HepG2 (cell line): ENCODE measurements around the gene M1AP. TPM values are rescaled to one million over a fixed set of nuclear protein-coding genes. Genes with fewer than 3 reads are reported as not detected.

ENCODE experiments used
- ATAC-seq: fragments of 200-7000 bp; cut with Tn5 transposase; 3 replicates; pipeline ENCODE4 v1.9.1; 2020; ENCODE audit warnings: mild to moderate bottlenecking, moderate library complexity
- BruUV-seq: library from RNA; stranded (reverse); fragments of 400-500 nt; replicated peaks from 2 replicates; lab custom pipeline; 2021; lab: Mats Ljungman, UMichigan
- CTCF ChIA-PET: fragments of 300-600 bp; formaldehyde crosslinking; extraction: SDS; loops from one replicate; lab custom pipeline; 2021; ENCODE audit warnings: low total read pairs, inconsistent platforms, low intra/inter-chr PET ratio; lab: Yijun Ruan, JAX
- POLR2A ChIA-PET: fragments of 350-600 bp; sonication (Branson Sonifier 250); formaldehyde crosslinking; loops from one replicate; lab custom pipeline; 2020; ENCODE audit warnings: antibody characterized with exemption, inconsistent platforms; lab: Yijun Ruan, JAX
- DNase-seq: peaks from one replicate; pipeline ENCODE4 v3.0.0-alpha.2; 2015; ENCODE audit warnings: low spot score
- FAIRE-seq: peaks from 3 replicates; lab custom pipeline; 2011; peaks lifted over from hg19 to GRCh38; lab: Jason Lieb, UNC
- H2AFZ ChIP-seq: one replicate; pipeline ENCODE4 v1.6.1; 2011; ENCODE audit warnings: low read length, inconsistent platforms
- H3K27ac ChIP-seq: fragments of 300-600 bp; 3 replicates; pipeline ENCODE4 v1.8.0; 2011; ENCODE audit warnings: mixed run types, mild to moderate bottlenecking, mixed read lengths, low read length, inconsistent platforms; ENCODE audit not compliant: insufficient read depth; ENCODE audit errors: extremely low read length
- H3K27me3 ChIP-seq, 2 experiments: fragments of 200-600 bp in 1 of 2; 2 replicates in 1 of 2; 3 replicates in 1 of 2; pipeline versions ENCODE4 v1.6.0 to v1.8.0; 2011; ENCODE audit warnings: low read length in 2 of 2, mild to moderate bottlenecking in 2 of 2, moderate library complexity in 2 of 2, inconsistent platforms in 1 of 2; ENCODE audit not compliant: insufficient read depth in 2 of 2, control insufficient read depth in 1 of 2
- H3K36me3 ChIP-seq, 2 experiments: fragments of 200-600 bp in 1 of 2; replicated peaks in 1 of 2; 2 replicates in 1 of 2; 3 replicates in 1 of 2; pipeline versions ENCODE4 v1.5.1 to v1.8.0; 2011; ENCODE audit warnings: low read length in 2 of 2, inconsistent platforms in 1 of 2; ENCODE audit not compliant: insufficient read depth in 2 of 2, control insufficient read depth in 1 of 2
- H3K4me1 ChIP-seq: 2 replicates; pipeline ENCODE4 v1.5.1; 2012; ENCODE audit warnings: low read length, inconsistent platforms; ENCODE audit not compliant: insufficient read depth
- H3K4me2 ChIP-seq: 2 replicates; pipeline ENCODE4 v1.6.0; 2011; ENCODE audit warnings: low read depth, low read length, inconsistent platforms
- H3K4me3 ChIP-seq, 3 experiments: fragments of 200-600 bp in 1 of 3; sonication (generic), shearing (Covaris generic) in 1 of 3; replicated peaks in 1 of 3; 2 replicates each; pipeline ENCODE4 v1.5.1; 2011 to 2016; ENCODE audit warnings: low read length in 3 of 3, inconsistent platforms in 2 of 3, low read depth in 2 of 3, mild to moderate bottlenecking in 2 of 3, control low read depth in 1 of 3, mixed read lengths in 1 of 3; ENCODE audit not compliant: insufficient read depth in 1 of 3
- H3K79me2 ChIP-seq: one replicate; pipeline ENCODE4 v1.6.1; 2011; ENCODE audit warnings: low read length, inconsistent platforms; ENCODE audit not compliant: insufficient read depth
- H3K9ac ChIP-seq: 2 replicates; pipeline ENCODE4 v1.6.0; 2011; ENCODE audit warnings: mild to moderate bottlenecking, low read depth, low read length, inconsistent platforms; ENCODE audit not compliant: insufficient read depth
- H3K9me3 ChIP-seq: 2 replicates; pipeline ENCODE4 v1.5.1; 2012; ENCODE audit warnings: mild to moderate bottlenecking, low read length
- H4K20me1 ChIP-seq: 2 replicates; pipeline ENCODE4 v1.6.0; 2011; ENCODE audit warnings: inconsistent platforms, mild to moderate bottlenecking, low read length, moderate library complexity; ENCODE audit not compliant: insufficient read depth
- LCORL ChIP-seq, 2 experiments: fragments of 450-650 bp in 1 of 2; sonication (generic) in 1 of 2; formaldehyde crosslinking in 1 of 2; IDR thresholded peaks; 2 replicates each; pipeline versions ENCODE4 v1.5.0 to v1.6.1; 2017 to 2020; ENCODE audit warnings: antibody characterized with exemption in 1 of 2, missing genetic modification reagents in 1 of 2
- STAG1 ChIP-seq: sonication (generic); formaldehyde crosslinking; IDR thresholded peaks from 2 replicates; pipeline ENCODE4 v1.4.0; 2020; ENCODE audit warnings: missing genetic modification reagents
- ZMYM4 ChIP-seq: sonication (generic); formaldehyde crosslinking; IDR thresholded peaks from 2 replicates; pipeline ENCODE4 v1.8.1; 2023; ENCODE audit warnings: mild to moderate bottlenecking, missing genetic modification reagents
- WGBS: methylation state at CpG from one replicate; pipeline ENCODE4 v1.1.6; 2017; ENCODE audit warnings: low lambda C conversion rate; 5-methylcytosine and 5-hydroxymethylcytosine counted together
- in situ Hi-C: cut with HindIII; loops from 2 replicates; pipeline ENCODE4 v1.10.0; 2017; ENCODE audit warnings: low pct_unique_long_range_greater_than_20kb; ENCODE audit not compliant: extremely low pct_ligation_motif_present
- intact Hi-C: fragments of 100-400 bp; cut with micrococcal nuclease; formaldehyde crosslinking; loops from one replicate; pipeline ENCODE4 v1.10.0; 2022; ENCODE audit not compliant: unreplicated experiment
- polyA plus RNA-seq, 8 experiments: library from polyadenylated mRNA; depleted of rRNA in 3 of 8; stranded (reverse) in 7 of 8; unstranded in 1 of 8; fragments of >200 nt; fragmentation: Illumina TruSeq in 4 of 8; extraction: Trizol in 4 of 8; gene quantifications; 2 replicates each; pipeline versions ENCODE4 v1.2.1 to v1.2.3, GENCODE V29; 2011 to 2016; ENCODE audit warnings: low read depth in 4 of 8, missing spikeins in 1 of 8, mixed read lengths in 1 of 8; ENCODE audit not compliant: insufficient read depth in 1 of 8
- total RNA-seq, 5 experiments: library from RNA; depleted of rRNA; stranded (reverse); fragments of >200 nt; fragmentation: Illumina TruSeq; extraction: Trizol; gene quantifications; 2 replicates each; pipeline ENCODE4 v1.2.3, GENCODE V29; 2016; ENCODE audit warnings: low read depth in 1 of 5
- TF ChIP-seq, protein P1 (sequence below): sonication (generic); formaldehyde crosslinking; IDR thresholded peaks from 2 replicates; pipeline ENCODE4 v1.5.0; 2020; ENCODE audit warnings: mild to moderate bottlenecking, missing genetic modification reagents, moderate library complexity
- TF ChIP-seq, protein P2 (sequence below): sonication (generic); formaldehyde crosslinking; conservative IDR thresholded peaks from 2 replicates; pipeline ENCODE4 v1.4.0; 2020; ENCODE audit warnings: missing genetic modification reagents
- TF ChIP-seq, protein P3 (sequence below): sonication (generic); formaldehyde crosslinking; IDR thresholded peaks from 2 replicates; pipeline ENCODE4 v1.8.1; 2023; ENCODE audit warnings: missing genetic modification reagents, inconsistent platforms, borderline replicate concordance

The M1AP gene
- total and polyA plus RNA-seq, 2 of the 13 experiments (the other 11 are each of a cell fraction or from before 2014, with no cell fraction given): not detected

DNA sequence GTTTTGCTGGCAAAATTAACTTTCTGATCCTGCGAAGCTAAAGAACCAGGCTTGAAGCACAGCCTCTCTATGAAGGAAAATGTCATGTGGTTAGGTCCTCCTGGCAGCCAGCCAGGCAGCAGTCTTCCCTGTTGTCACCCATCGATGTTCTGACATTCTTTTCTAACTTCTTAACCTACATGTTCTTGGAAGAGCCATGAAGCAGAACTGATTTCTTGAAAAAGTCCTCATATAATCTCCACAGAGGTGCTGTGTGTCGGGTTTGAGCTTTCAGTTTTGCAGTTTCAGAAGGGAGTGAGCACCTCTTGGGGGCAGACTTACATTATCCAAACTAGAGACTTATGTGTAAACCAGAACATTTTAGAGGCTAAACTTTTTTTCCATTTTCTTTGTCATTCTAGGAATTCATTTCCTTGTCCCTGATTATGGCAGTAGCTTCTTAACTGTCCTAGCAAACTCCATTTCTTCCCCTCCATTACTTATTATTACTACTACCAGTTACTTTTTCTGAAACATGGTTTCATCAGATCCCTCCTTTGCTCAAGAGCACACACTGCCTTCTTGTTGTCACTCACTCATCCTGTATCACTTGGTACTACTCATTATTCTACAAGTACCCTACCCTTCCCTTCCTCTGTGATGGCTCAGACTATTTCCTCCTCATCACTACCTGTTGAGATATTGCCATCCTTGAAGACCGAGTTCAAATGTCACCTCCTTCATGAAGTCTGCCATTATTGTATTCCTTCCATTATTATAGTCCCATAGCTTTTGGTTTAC is 62.5 kb downstream of the M1AP start:
- no peaks in the 10 kb centered on the region for H3K36me3 ChIP-seq
- FAIRE-seq (no peak), DNase-seq (no peak), ATAC-seq (no peak)
- H3K79me2 ChIP-seq: no peaks in the 10 kb centered on the region
- H4K20me1 ChIP-seq: no peaks in the 10 kb centered on the region
- intact Hi-C loops: loop anchor here (2.0 to 5.0 kb wide), 3 partner anchors 79 to 333 kb away; partner anchors contain the start of gene PCGF1
- TF ChIP-seq, protein P1, sequence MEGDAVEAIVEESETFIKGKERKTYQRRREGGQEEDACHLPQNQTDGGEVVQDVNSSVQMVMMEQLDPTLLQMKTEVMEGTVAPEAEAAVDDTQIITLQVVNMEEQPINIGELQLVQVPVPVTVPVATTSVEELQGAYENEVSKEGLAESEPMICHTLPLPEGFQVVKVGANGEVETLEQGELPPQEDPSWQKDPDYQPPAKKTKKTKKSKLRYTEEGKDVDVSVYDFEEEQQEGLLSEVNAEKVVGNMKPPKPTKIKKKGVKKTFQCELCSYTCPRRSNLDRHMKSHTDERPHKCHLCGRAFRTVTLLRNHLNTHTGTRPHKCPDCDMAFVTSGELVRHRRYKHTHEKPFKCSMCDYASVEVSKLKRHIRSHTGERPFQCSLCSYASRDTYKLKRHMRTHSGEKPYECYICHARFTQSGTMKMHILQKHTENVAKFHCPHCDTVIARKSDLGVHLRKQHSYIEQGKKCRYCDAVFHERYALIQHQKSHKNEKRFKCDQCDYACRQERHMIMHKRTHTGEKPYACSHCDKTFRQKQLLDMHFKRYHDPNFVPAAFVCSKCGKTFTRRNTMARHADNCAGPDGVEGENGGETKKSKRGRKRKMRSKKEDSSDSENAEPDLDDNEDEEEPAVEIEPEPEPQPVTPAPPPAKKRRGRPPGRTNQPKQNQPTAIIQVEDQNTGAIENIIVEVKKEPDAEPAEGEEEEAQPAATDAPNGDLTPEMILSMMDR (CRISPR knock-in tag): peak; percentile 25
- TF ChIP-seq LCORL (IDR thresholded peaks at IDR 0.05) (peak; percentile 38; the same call in 1 of the 2 replicates), LCORL (CRISPR knock-in tag; IDR thresholded peaks at IDR 0.05) (no peak), STAG1 (CRISPR knock-in tag) (0 out of 2 replicates have a peak, but pooled peaks have one; percentile 17), ZMYM4 (CRISPR knock-in tag) (no peak)
- TF ChIP-seq, protein P2, sequence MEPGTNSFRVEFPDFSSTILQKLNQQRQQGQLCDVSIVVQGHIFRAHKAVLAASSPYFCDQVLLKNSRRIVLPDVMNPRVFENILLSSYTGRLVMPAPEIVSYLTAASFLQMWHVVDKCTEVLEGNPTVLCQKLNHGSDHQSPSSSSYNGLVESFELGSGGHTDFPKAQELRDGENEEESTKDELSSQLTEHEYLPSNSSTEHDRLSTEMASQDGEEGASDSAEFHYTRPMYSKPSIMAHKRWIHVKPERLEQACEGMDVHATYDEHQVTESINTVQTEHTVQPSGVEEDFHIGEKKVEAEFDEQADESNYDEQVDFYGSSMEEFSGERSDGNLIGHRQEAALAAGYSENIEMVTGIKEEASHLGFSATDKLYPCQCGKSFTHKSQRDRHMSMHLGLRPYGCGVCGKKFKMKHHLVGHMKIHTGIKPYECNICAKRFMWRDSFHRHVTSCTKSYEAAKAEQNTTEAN (CRISPR knock-in tag): no peak
- TF ChIP-seq, protein P3, sequence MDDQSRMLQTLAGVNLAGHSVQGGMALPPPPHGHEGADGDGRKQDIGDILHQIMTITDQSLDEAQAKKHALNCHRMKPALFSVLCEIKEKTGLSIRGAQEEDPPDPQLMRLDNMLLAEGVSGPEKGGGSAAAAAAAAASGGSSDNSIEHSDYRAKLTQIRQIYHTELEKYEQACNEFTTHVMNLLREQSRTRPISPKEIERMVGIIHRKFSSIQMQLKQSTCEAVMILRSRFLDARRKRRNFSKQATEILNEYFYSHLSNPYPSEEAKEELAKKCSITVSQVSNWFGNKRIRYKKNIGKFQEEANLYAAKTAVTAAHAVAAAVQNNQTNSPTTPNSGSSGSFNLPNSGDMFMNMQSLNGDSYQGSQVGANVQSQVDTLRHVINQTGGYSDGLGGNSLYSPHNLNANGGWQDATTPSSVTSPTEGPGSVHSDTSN: no peak
- no peak overlapping the region for H3K4me3 ChIP-seq
- no peak overlapping the region for H2AFZ ChIP-seq
- POLR2A ChIA-PET: no interaction called here
- BruUV-seq: no TSS peak
- 18% methylated on average over 4 of the region's 4 CpGs for WGBS
- in situ Hi-C loops: no loop called here
- peaks cover 20% of the 10 kb centered on the region for H3K4me1 ChIP-seq
- H3K9me3 ChIP-seq: no peaks in the 10 kb centered on the region
- H3K27me3 ChIP-seq: peaks cover 0 to 4% of the 10 kb centered on the region in 2 experiments; a peak in 2 of 5 replicates
- peak overlapping the region; percentile 42 for H3K4me2 ChIP-seq
- no peak overlapping the region for H3K9ac ChIP-seq
- CTCF ChIA-PET: no interaction called here
- no peak overlapping the region for H3K27ac ChIP-seq
